NB4 (cell line): ENCODE measurements around the gene PIEZO2.

Source experiments
- CTCF ChIP-seq: IDR thresholded peaks from one replicate; pipeline ENCODE4 v1.5.1; 2012; ENCODE audit warnings: low read depth, low read length
- MAX ChIP-seq: IDR thresholded peaks from 2 replicates; pipeline ENCODE4 v1.6.1; 2011; ENCODE audit warnings: low read depth, low read length
- POLR2A ChIP-seq: IDR thresholded peaks from 2 replicates; pipeline ENCODE4 v1.6.1; 2011; ENCODE audit warnings: mild to moderate bottlenecking; ENCODE audit not compliant: insufficient read length; ENCODE audit errors: extremely low read depth

GRCh38 chr18:11051462-11051861 lies 97.9 kb downstream of the PIEZO2 start:
- no peak for TF ChIP-seq CTCF
- no peak for TF ChIP-seq POLR2A
- TF ChIP-seq MAX, result no peak
